AG10803 (cell line): ENCODE data around the gene CRYGS.
"Not testable (repeated sequence)": the region's sequence is repeated elsewhere in the genome, so short reads cannot be mapped to it uniquely, and the experiment has no call there.

Experiments
- DNase-seq: peaks from one replicate; pipeline ENCODE4 v3.0.0; 2010; ENCODE audit warnings: low read depth
- H3K4me3 ChIP-seq: 2 replicates; pipeline ENCODE4 v1.5.1; 2011; ENCODE audit warnings: mild to moderate bottlenecking, low read length, control low read depth
- CTCF ChIP-seq: conservative IDR thresholded peaks from 2 replicates; pipeline ENCODE4 v1.5.1; 2011; ENCODE audit warnings: mild to moderate bottlenecking, low read length, control low read depth, inconsistent platforms

The CRYGS gene

DNA sequence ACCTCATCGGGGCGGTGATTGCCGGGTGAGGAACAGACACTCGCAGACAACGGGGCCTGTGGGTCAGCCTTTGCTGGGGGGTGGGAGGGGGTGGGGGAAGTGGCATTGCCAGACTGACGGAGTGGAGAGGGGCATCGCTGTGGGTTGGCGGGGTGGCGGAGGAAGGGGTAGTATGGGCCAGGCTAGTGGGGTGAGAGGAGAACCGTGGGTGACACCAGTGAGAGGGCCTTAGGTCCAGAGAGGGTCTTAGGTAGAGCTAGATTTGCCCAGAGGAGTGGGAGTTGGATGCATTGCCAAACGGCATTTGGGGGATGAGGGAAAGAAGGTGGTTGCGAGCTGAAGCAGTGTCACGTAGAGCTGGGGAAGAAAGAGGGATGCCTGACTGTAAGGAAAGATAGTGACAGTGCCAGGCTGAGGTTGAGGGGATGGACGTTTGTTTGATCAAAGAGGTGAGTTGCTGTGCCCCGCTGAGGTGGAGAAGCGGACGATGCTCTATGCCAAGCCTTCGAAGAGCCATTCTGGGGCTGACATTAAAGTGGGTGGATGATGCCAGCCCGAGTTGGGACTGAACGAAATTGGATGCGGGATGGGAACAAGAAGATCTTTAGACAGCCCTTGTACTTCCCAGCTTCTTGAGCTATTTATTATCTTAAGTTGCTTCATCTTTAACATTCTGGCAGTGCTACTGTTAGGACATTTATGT, 26.9 kb upstream of the CRYGS start:
- no peak for TF ChIP-seq CTCF
- no peak for DNase-seq
- H3K4me3 ChIP-seq, result peak overlapping the region; percentile 90

- peak within 1 kb of the TSS; percentile 90 for H3K4me3 ChIP-seq
- DNase-seq, result peak; percentile 100
- no peak for TF ChIP-seq CTCF
Observed at GRCh38 chr3:186570096-186570940, 26.1 kb upstream of the CRYGS start, which contains the start of gene DNAJB11. TSS of gene DNAJB11 (plus strand) at chr3:186570720. CDS start at chr3:186570898, 178 bp downstream.

- peak overlapping the region; percentile 90 for H3K4me3 ChIP-seq
- DNase-seq, result no peak
- TF ChIP-seq CTCF, result no peak
Observed at GRCh38 chr3:186569779-186570095, 25.6 kb upstream of the CRYGS start.

- H3K4me3 ChIP-seq, result peak overlapping the region; percentile 90
- DNase-seq, result not testable (repeated sequence)
Observed at GRCh38 chr3:186569361-186569760, 25.2 kb upstream of the CRYGS start.

DNA sequence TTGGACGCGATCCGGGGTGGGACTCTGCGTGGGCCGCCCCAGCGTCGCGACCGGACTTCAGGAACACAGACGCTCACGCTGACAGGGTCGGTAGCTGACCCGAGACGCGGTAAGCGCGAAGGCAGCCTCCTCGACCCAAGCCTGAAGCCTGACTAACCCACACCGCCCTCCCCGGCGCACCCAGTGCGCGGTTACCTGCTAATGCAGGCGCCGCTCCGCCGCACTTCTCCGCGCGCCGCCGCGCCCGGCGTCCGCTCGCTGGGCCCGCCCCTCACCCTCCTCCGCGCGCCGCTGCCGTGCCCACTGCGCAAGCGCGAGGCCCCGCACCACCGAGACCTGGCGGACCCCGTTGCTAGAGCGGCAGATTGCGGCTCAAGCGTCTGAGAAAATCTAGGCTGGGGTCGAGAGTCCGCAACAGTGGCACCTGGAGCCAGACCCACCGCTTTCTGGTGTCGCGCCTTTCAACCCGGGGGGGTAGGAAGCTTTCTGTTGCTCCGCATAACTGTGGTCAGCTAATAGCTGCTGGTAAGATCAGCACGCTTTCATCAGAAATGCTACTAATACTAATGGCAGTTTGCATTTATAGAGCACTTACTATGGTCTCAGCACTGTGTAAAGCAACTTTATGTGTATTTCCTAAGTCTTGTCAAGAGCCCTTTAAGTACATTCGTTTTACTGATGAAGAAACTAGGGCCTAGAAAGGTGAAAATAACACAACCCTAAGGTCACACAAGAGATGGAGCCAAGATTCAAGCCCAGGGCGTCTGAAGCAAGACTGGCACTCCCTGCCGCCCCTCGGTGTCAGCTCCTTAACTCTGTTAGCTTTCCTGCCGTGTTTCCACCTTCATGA, 23.1 kb upstream of the CRYGS start, which contains the start of gene TBCCD1:
Gene TBCCD1 (minus strand): TSS at position 268 of the 850 bp plus-strand sequence. CDS start 3,010 bp downstream, outside the sequence.
- TF ChIP-seq CTCF, result no peak
- DNase-seq, result peak; percentile 82
- peak within 1 kb of the TSS; percentile 96 for H3K4me3 ChIP-seq

DNA sequence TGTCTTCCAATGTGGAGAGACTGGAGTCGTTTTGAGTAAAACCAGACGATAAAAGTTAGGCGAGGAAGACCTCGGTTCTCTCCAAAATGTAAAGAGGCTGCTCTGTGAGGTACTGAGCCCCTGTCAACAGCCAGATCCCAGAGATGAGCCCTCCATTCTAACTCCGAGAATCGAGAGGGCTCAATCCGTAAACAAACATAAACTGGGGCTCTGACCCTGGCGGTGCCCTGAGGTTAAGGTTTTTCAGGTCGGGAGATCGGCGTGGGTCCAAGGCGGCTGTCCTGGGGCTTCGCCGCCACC, 22.5 kb upstream of the CRYGS start:
- no peak for DNase-seq
- peak overlapping the region; percentile 96 for H3K4me3 ChIP-seq
- TF ChIP-seq CTCF, result no peak

GRCh38 chr3:186564586-186564985, 20.4 kb upstream of the CRYGS start:
- TF ChIP-seq CTCF, result no peak
- no peak for DNase-seq
- no peak overlapping the region for H3K4me3 ChIP-seq
